ENCODE measurements around the gene MYO7B.

MYO7B gene

GRCh38 chr2:127572841-127573240 lies 37.4 kb downstream of the MYO7B start:
- H2BK5ac ChIP-seq (ENCODE audit: low read depth, low read length, poor library complexity, severe bottlenecking), result no peak overlapping the region
- H3K4me2 ChIP-seq (ENCODE audit: low read length, poor library complexity, severe bottlenecking), result no peak overlapping the region
- no peak overlapping the region for H3K4me3 ChIP-seq (ENCODE audit: insufficient read depth in 1 of 2, low read depth in 1 of 2, low read length in 2 of 2)
- H3K23ac ChIP-seq (ENCODE audit: low read length in 2 of 2), result no peak overlapping the region
- H3K27ac ChIP-seq (ENCODE audit: low read length, poor library complexity, severe bottlenecking), result no peak overlapping the region
- peaks cover 6 to 9% of the 10 kb centered on the region in 2 experiments for H3K27me3 ChIP-seq (ENCODE audit: control insufficient read depth in 1 of 2, insufficient read depth in 1 of 2, low read length in 2 of 2)
- no peaks in the 10 kb centered on the region for H3K79me1 ChIP-seq (replicated peaks; ENCODE audit: low read length, poor library complexity, severe bottlenecking)
- H2BK12ac ChIP-seq (ENCODE audit: low read length in 2 of 2), result no peak overlapping the region
- no peak for DNase-seq
- H3K9ac ChIP-seq (ENCODE audit: low read length), result no peak overlapping the region
- no peak overlapping the region for H3K4ac ChIP-seq (ENCODE audit: low read depth in 1 of 2, low read length in 2 of 2)
- H4K8ac ChIP-seq (ENCODE audit: low read length), result no peak overlapping the region
- no peaks in the 10 kb centered on the region for H3K36me3 ChIP-seq (ENCODE audit: control insufficient read depth in 1 of 2, insufficient read depth in 2 of 2, low read depth in 1 of 2, low read length in 2 of 2)
- no peak overlapping the region for H3K18ac ChIP-seq (ENCODE audit: low read depth in 1 of 2, low read length in 2 of 2)
- no peak overlapping the region for H2AK5ac ChIP-seq (ENCODE audit: low read length, severe bottlenecking)
- H3K4me1 ChIP-seq (ENCODE audit: control insufficient read depth, insufficient read depth, low read depth, low read length), result peaks cover 6% of the 10 kb centered on the region
- no peaks in the 10 kb centered on the region for H3K9me3 ChIP-seq (ENCODE audit: control insufficient read depth, low read length)
- no peak overlapping the region for H2BK15ac ChIP-seq (ENCODE audit: low read depth, poor library complexity, severe bottlenecking)
- no peak overlapping the region for H4K91ac ChIP-seq (ENCODE audit: low read length)
- H3K14ac ChIP-seq (ENCODE audit: low read length in 2 of 2), result no peak overlapping the region
- 94% methylated on average over 4 of the region's 5 CpGs for WGBS
- no peak overlapping the region for H2AFZ ChIP-seq (ENCODE audit: low read depth, low read length)
- no peak overlapping the region for H2BK120ac ChIP-seq (ENCODE audit: low read depth, low read length)

GRCh38 chr2:127573298-127573697 lies 37.8 kb downstream of the MYO7B start:
- Histone ChIP-seq H3K4me3 (ENCODE audit: insufficient read depth in 1 of 2, low read depth in 1 of 2, low read length in 2 of 2) (no peak overlapping the region), H3K9ac (ENCODE audit: low read length) (no peak overlapping the region), H3K4ac (ENCODE audit: low read depth in 1 of 2, low read length in 2 of 2) (no peak overlapping the region), H4K91ac (ENCODE audit: low read length) (no peak overlapping the region), H4K8ac (ENCODE audit: low read length) (peak overlapping the region; percentile 5), H3K36me3 (ENCODE audit: control insufficient read depth in 1 of 2, insufficient read depth in 2 of 2, low read depth in 1 of 2, low read length in 2 of 2) (no peaks in the 10 kb centered on the region), H3K4me2 (ENCODE audit: low read length, poor library complexity, severe bottlenecking) (no peak overlapping the region), H2AFZ (ENCODE audit: low read depth, low read length) (no peak overlapping the region), H3K23ac (ENCODE audit: low read length in 2 of 2) (no peak overlapping the region), H3K79me1 (replicated peaks; ENCODE audit: low read length, poor library complexity, severe bottlenecking) (no peaks in the 10 kb centered on the region), H3K27me3 (ENCODE audit: control insufficient read depth in 1 of 2, insufficient read depth in 1 of 2, low read length in 2 of 2) (peaks cover 6% of the 10 kb centered on the region in 2 experiments), H2BK120ac (ENCODE audit: low read depth, low read length) (no peak overlapping the region), H2BK5ac (ENCODE audit: low read depth, low read length, poor library complexity, severe bottlenecking) (no peak overlapping the region), H2AK5ac (ENCODE audit: low read length, severe bottlenecking) (no peak overlapping the region), H3K9me3 (ENCODE audit: control insufficient read depth, low read length) (no peaks in the 10 kb centered on the region), H3K4me1 (ENCODE audit: control insufficient read depth, insufficient read depth, low read depth, low read length) (peaks cover 6% of the 10 kb centered on the region), H3K18ac (ENCODE audit: low read depth in 1 of 2, low read length in 2 of 2) (no peak overlapping the region), H2BK12ac (ENCODE audit: low read length in 2 of 2) (no peak overlapping the region), H3K14ac (ENCODE audit: low read length in 2 of 2) (no peak overlapping the region), H2BK15ac (ENCODE audit: low read depth, poor library complexity, severe bottlenecking) (no peak overlapping the region), H3K27ac (ENCODE audit: low read length, poor library complexity, severe bottlenecking) (no peak overlapping the region)
- 90% methylated on average over 6 of the region's 6 CpGs for WGBS
- no peak for DNase-seq

DNA sequence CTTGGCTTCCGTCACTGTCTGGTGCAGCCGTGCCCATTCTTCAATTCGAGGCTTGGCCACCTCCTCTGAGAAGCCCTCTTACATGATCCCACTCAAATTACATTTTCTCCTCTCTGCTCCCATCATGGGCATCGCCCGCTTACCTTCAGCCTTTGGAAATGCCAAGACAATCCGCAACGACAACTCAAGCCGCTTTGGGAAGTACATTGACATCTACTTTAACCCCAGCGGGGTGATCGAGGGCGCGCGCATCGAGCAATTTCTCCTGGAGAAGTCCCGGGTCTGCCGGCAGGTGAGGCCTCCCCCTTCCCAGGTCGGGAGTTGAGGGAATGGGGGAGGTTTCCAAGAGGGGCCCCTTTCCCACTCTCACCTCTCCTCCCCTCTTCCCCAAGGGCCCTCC lies 38.3 kb downstream of the MYO7B start:
- Histone ChIP-seq H2AK5ac (ENCODE audit: low read length, severe bottlenecking) (no peak overlapping the region), H2AFZ (ENCODE audit: low read depth, low read length) (no peak overlapping the region), H3K4me1 (ENCODE audit: control insufficient read depth, insufficient read depth, low read depth, low read length) (peaks cover 6% of the 10 kb centered on the region), H2BK15ac (ENCODE audit: low read depth, poor library complexity, severe bottlenecking) (no peak overlapping the region), H3K27ac (ENCODE audit: low read length, poor library complexity, severe bottlenecking) (no peak overlapping the region), H3K36me3 (ENCODE audit: control insufficient read depth in 1 of 2, insufficient read depth in 2 of 2, low read depth in 1 of 2, low read length in 2 of 2) (no peaks in the 10 kb centered on the region), H2BK12ac (ENCODE audit: low read length in 2 of 2) (no peak overlapping the region), H2BK5ac (ENCODE audit: low read depth, low read length, poor library complexity, severe bottlenecking) (no peak overlapping the region), H3K18ac (ENCODE audit: low read depth in 1 of 2, low read length in 2 of 2) (no peak overlapping the region), H3K23ac (ENCODE audit: low read length in 2 of 2) (no peak overlapping the region), H4K8ac (ENCODE audit: low read length) (no peak overlapping the region), H3K4me3 (ENCODE audit: insufficient read depth in 1 of 2, low read depth in 1 of 2, low read length in 2 of 2) (no peak overlapping the region), H4K91ac (ENCODE audit: low read length) (no peak overlapping the region), H2BK120ac (ENCODE audit: low read depth, low read length) (no peak overlapping the region), H3K4ac (ENCODE audit: low read depth in 1 of 2, low read length in 2 of 2) (no peak overlapping the region), H3K9me3 (ENCODE audit: control insufficient read depth, low read length) (no peaks in the 10 kb centered on the region), H3K14ac (ENCODE audit: low read length in 2 of 2) (no peak overlapping the region), H3K4me2 (ENCODE audit: low read length, poor library complexity, severe bottlenecking) (no peak overlapping the region), H3K79me1 (replicated peaks; ENCODE audit: low read length, poor library complexity, severe bottlenecking) (no peaks in the 10 kb centered on the region), H3K9ac (ENCODE audit: low read length) (no peak overlapping the region), H3K27me3 (ENCODE audit: control insufficient read depth in 1 of 2, insufficient read depth in 1 of 2, low read length in 2 of 2) (peaks cover 6% of the 10 kb centered on the region in 2 experiments)
- WGBS, result 90% methylated on average over 17 of the region's 17 CpGs
- no peak for DNase-seq

- no peak overlapping the region for H3K9ac ChIP-seq (ENCODE audit: low read length)
Observed at GRCh38 chr2:127574656-127575055, 39.2 kb downstream of the MYO7B start.

More at GRCh38 chr2:127574656-127575055, 39.2 kb downstream of the MYO7B start:
- Histone ChIP-seq H2AFZ (ENCODE audit: low read depth, low read length) (no peak overlapping the region), H4K8ac (ENCODE audit: low read length) (no peak overlapping the region), H3K27ac (ENCODE audit: low read length, poor library complexity, severe bottlenecking) (no peak overlapping the region), H2BK15ac (ENCODE audit: low read depth, poor library complexity, severe bottlenecking) (no peak overlapping the region), H3K4me3 (ENCODE audit: insufficient read depth in 1 of 2, low read depth in 1 of 2, low read length in 2 of 2) (no peak overlapping the region), H3K4me1 (ENCODE audit: control insufficient read depth, insufficient read depth, low read depth, low read length) (peaks cover 4% of the 10 kb centered on the region), H4K91ac (ENCODE audit: low read length) (no peak overlapping the region), H3K18ac (ENCODE audit: low read depth in 1 of 2, low read length in 2 of 2) (no peak overlapping the region), H3K27me3 (ENCODE audit: control insufficient read depth in 1 of 2, insufficient read depth in 1 of 2, low read length in 2 of 2) (peaks cover 9 to 12% of the 10 kb centered on the region in 2 experiments), H3K79me1 (replicated peaks; ENCODE audit: low read length, poor library complexity, severe bottlenecking) (no peaks in the 10 kb centered on the region), H3K4me2 (ENCODE audit: low read length, poor library complexity, severe bottlenecking) (no peak overlapping the region), H2BK120ac (ENCODE audit: low read depth, low read length) (no peak overlapping the region), H3K9me3 (ENCODE audit: control insufficient read depth, low read length) (no peaks in the 10 kb centered on the region), H2BK5ac (ENCODE audit: low read depth, low read length, poor library complexity, severe bottlenecking) (no peak overlapping the region), H3K36me3 (ENCODE audit: control insufficient read depth in 1 of 2, insufficient read depth in 2 of 2, low read depth in 1 of 2, low read length in 2 of 2) (no peaks in the 10 kb centered on the region), H3K23ac (ENCODE audit: low read length in 2 of 2) (no peak overlapping the region), H2BK12ac (ENCODE audit: low read length in 2 of 2) (no peak overlapping the region), H3K4ac (ENCODE audit: low read depth in 1 of 2, low read length in 2 of 2) (no peak overlapping the region), H2AK5ac (ENCODE audit: low read length, severe bottlenecking) (no peak overlapping the region), H3K14ac (ENCODE audit: low read length in 2 of 2) (no peak overlapping the region)
- 92% methylated on average over 3 of the region's 3 CpGs for WGBS
- no peak for DNase-seq

Measured in mesenchymal stem cell (in vitro differentiated cells and primary cell).